Fibroblast of villous mesenchyme (primary cell): ENCODE data around the gene GLB1L2. TPM values are rescaled to one million over a fixed set of nuclear protein-coding genes. Genes with fewer than 3 reads are reported as not detected.
A peak's percentile ranks its signal among the peaks of the same experiment; 100 is the strongest.

Experiments
- DNase-seq: peaks from one replicate; pipeline ENCODE4 v3.0.0-alpha.2; 2010; ENCODE audit warnings: low read depth
- H3K4me3 ChIP-seq: 2 replicates; pipeline ENCODE4 v1.5.1; 2011; ENCODE audit warnings: low read depth, mild to moderate bottlenecking, low read length
- total RNA-seq: library from RNA; depleted of rRNA; stranded (reverse); fragments of >200 nt; gene quantifications from 2 replicates; pipeline ENCODE4 v1.2.3, GENCODE V29; 2012
- TF ChIP-seq, protein P1 (sequence below): IDR thresholded peaks from 2 replicates; pipeline ENCODE4 v1.5.1; 2012; ENCODE audit warnings: low read depth, mild to moderate bottlenecking, low read length; ENCODE audit not compliant: insufficient read depth

The GLB1L2 gene
- total RNA-seq, 1 donor = not detected

DNA sequence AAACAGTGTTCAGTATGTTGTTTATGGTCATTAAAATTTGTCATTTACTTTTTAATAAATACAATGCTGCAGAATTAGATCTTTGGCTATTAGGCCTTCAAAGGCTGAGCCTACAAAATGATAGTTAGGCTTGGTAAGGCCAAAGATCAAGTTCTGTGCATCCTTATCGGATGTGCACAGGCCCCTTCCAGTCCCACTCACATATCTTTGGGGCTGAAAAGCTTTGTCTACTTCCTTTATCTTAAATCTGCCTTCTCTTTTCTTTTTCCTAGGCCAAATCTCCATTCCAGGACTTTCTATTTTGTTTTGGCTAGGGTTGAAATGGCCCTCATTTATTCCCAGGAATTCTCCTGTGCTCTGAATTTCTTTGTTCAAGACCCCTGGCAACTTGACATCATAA, 3.4 kb upstream of the GLB1L2 start:
- DNase-seq = no peak
- no peak overlapping the region for H3K4me3 ChIP-seq
- TF ChIP-seq, protein P1, sequence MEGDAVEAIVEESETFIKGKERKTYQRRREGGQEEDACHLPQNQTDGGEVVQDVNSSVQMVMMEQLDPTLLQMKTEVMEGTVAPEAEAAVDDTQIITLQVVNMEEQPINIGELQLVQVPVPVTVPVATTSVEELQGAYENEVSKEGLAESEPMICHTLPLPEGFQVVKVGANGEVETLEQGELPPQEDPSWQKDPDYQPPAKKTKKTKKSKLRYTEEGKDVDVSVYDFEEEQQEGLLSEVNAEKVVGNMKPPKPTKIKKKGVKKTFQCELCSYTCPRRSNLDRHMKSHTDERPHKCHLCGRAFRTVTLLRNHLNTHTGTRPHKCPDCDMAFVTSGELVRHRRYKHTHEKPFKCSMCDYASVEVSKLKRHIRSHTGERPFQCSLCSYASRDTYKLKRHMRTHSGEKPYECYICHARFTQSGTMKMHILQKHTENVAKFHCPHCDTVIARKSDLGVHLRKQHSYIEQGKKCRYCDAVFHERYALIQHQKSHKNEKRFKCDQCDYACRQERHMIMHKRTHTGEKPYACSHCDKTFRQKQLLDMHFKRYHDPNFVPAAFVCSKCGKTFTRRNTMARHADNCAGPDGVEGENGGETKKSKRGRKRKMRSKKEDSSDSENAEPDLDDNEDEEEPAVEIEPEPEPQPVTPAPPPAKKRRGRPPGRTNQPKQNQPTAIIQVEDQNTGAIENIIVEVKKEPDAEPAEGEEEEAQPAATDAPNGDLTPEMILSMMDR = no peak

DNA sequence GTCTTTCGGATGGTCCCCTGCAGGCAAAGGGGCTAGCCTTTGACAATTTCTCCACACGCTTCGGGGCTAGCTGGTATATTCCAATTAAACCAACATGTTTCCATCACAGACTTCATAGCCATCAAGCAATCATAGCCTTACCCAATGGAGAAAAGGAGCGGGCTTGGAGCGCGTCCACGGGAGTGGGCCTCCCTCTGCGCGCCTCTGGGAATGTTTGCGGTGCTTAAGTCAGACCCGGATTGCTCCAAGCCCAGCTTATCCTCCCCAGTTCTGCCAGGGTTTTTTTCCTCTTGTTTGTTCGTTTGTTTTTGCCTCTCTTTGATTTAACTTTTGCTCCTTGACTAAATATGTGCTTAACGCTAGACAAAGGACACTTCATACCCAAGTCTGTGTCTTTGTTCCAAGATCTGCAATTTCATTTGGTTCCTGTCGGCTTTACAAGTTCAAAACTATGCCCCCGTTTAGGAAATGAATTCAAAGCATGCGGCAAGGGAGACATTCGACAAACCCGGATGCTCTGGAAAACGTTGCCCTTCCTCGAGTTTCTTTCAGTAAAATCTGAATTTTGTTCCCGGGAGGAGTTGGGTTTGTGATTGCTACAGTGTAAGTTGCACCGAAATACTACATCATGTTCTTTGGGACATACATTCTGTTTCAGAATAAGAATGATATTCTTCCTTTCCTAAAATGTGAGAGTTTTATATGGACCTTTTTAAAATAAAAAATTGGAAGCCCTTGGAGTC, 1.0 kb upstream of the GLB1L2 start:
- TF ChIP-seq, protein P1 = no peak
- H3K4me3 ChIP-seq = peak overlapping the region; percentile 47
- DNase-seq = no peak

DNA sequence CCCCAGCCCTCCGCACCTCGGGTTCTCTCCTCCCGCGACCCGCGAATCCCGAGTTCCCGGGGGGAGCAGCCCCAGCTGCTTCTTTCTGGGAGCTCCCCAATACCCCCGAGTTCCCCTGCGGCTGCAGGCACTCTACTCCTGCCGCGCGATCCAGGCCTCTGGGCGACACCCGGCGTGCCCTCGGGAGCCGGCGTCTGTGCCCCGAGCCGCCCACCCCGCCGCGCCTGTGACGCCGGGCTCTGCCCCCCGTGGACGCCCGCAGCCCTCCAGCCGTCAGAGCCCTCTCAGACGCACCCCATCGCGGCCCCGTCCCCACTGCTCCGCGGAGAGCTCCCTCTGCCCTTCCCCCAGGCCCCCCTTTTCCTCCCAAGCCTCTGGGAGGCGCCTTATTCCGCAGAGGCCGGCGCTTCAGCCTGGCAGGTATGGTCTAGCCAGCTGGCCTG, 422 bp downstream of the GLB1L2 start:
- H3K4me3 ChIP-seq = peak overlapping the region; percentile 49
- TF ChIP-seq, protein P1 = no peak
- DNase-seq = no peak

DNA sequence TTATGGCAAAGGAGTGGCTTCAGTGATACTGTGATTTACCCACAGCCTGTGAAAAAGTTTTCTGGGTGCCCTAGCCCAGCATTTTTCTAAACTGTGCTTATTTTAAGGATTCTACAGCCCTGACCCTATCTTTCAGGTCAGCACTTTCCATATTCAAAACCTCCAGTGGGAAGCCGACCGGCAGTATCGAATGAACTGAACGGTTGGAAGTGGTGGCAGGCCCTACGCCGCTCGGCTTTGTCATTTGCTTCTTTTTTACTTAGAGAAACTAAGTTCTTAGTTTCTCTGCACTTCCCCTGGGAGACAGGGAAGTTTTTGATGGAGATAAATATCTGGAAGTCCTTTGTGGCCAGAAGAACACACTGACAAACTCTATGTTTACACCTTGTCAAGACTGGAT, 994 bp downstream of the GLB1L2 start:
- TF ChIP-seq, protein P1 = no peak
- no peak overlapping the region for H3K4me3 ChIP-seq
- no peak for DNase-seq

DNA sequence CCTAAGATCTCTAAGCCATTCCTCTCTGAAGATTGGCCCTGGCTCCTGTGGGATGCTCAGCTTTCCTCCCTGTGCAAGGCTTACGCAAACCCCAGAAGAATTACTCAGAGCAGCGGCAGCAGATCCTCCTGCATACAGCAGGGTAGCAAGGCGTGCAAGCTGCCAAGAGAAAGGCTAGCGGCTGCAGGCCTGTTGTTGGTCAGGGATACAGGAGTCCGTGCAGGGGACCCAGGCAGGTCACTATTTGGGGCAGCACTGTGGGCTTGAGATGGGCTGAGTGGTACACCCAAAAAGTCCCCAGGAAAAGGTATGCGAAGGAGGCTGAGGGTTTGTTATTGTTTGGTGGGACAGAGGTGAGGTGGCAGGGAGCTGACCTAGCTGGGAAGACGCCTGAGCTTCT, 1.5 kb downstream of the GLB1L2 start:
- no peak for DNase-seq
- H3K4me3 ChIP-seq = no peak overlapping the region
- TF ChIP-seq, protein P1 = no peak

DNA sequence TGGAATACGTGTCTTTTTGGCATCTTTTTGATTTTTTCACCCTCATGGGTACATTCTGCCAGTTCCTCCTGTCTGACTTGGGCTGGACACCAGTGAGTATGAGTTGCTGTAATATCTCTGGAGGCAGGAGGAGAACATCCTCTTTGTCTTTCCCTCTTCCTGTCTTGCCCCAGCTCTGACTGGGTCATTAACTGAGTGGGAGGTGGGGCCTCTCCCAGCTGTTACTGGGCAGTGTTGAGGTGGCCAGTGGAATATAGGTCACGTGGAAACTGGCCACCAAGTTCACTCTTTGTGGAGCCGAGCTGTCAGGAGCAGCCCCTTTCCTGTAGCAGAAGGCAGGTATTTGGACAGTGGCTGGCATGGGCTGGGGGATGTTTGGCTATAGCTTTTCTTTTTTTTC, 2.2 kb downstream of the GLB1L2 start:
- no peak overlapping the region for H3K4me3 ChIP-seq
- TF ChIP-seq, protein P1 = no peak
- no peak for DNase-seq
